ENCODE measurements around the gene PGBD2. TPM values are rescaled to one million over a fixed set of nuclear protein-coding genes. Genes with fewer than 3 reads are reported as not detected.

The PGBD2 gene
- total and polyA plus RNA-seq, 9 of the 15 experiments (the other 6 are each of a cell fraction or from before 2014, with no cell fraction given) = 11.9 to 21.8 (median 14.7) TPM

DNA sequence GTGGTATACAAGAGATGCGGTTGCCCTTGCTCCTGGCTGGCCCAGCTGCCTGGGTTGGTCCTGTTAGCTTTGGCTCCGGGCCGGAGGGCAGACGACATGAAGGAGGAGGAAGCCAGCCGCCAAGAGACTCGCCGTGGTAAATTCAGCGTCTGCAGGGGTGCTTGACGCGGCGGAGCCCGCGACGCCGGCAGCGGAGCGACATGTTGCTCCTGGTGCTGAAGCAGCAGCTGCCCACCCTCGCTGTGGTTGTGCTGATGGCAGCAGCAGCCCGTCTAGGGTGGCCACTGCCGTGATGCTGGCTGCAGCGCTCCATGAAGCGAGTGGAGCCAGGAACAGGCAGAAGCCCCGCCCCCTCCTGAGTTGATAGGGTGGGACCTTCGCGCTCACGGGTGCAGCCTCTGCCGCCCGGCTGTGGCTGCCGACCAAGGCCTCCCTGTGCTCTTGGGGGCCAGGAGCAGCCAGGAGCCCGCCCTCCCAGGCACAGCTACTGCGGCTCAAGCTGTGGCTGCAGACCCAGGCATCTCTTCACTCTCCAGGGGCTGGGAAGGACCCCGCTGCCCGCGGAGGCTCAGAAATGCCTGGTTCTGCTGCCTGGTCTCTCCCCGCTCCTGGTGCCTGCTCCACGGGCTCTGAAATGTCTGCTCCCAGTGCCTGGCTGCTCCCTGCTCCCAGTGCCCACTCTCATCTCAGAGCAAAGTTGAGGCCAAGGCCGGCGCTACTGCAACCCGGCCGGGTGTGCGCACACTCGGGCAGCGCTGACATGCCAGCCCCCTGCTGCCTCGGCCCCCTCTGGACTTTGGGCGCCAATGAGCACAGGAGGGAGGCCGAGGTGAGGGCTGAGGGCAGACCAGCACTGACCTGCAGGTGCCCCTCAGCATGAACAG lies 42.8 kb upstream of the PGBD2 start (continued):
- TF ChIP-seq, protein P1, sequence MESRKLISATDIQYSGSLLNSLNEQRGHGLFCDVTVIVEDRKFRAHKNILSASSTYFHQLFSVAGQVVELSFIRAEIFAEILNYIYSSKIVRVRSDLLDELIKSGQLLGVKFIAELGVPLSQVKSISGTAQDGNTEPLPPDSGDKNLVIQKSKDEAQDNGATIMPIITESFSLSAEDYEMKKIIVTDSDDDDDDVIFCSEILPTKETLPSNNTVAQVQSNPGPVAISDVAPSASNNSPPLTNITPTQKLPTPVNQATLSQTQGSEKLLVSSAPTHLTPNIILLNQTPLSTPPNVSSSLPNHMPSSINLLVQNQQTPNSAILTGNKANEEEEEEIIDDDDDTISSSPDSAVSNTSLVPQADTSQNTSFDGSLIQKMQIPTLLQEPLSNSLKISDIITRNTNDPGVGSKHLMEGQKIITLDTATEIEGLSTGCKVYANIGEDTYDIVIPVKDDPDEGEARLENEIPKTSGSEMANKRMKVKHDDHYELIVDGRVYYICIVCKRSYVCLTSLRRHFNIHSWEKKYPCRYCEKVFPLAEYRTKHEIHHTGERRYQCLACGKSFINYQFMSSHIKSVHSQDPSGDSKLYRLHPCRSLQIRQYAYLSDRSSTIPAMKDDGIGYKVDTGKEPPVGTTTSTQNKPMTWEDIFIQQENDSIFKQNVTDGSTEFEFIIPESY (CRISPR knock-in tag; IDR thresholded peaks at IDR 0.05) = peak; percentile 87
- no peak for TF ChIP-seq NEUROD1 (IDR thresholded peaks at IDR 0.05; ENCODE audit: borderline replicate concordance, low read depth, low read length, partially characterized antibody)
- no peak for TF ChIP-seq WHSC1 (IDR thresholded peaks at IDR 0.05; ENCODE audit: low read length)
- TF ChIP-seq, protein P2, sequence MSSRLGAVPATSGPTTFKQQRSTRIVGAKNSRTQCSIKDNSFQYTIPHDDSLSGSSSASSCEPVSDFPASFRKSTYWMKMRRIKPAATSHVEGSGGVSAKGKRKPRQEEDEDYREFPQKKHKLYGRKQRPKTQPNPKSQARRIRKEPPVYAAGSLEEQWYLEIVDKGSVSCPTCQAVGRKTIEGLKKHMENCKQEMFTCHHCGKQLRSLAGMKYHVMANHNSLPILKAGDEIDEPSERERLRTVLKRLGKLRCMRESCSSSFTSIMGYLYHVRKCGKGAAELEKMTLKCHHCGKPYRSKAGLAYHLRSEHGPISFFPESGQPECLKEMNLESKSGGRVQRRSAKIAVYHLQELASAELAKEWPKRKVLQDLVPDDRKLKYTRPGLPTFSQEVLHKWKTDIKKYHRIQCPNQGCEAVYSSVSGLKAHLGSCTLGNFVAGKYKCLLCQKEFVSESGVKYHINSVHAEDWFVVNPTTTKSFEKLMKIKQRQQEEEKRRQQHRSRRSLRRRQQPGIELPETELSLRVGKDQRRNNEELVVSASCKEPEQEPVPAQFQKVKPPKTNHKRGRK (tag; IDR thresholded peaks at IDR 0.05) = no peak
- TF ChIP-seq, protein P3, sequence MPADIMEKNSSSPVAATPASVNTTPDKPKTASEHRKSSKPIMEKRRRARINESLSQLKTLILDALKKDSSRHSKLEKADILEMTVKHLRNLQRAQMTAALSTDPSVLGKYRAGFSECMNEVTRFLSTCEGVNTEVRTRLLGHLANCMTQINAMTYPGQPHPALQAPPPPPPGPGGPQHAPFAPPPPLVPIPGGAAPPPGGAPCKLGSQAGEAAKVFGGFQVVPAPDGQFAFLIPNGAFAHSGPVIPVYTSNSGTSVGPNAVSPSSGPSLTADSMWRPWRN (IDR thresholded peaks at IDR 0.05; ENCODE audit: low read depth) = no peak
- no peak for TF ChIP-seq PHB (CRISPR knock-in tag; IDR thresholded peaks at IDR 0.05)
- TF ChIP-seq, protein P4, sequence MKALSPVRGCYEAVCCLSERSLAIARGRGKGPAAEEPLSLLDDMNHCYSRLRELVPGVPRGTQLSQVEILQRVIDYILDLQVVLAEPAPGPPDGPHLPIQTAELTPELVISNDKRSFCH (CRISPR knock-in tag; IDR thresholded peaks at IDR 0.05) = no peak
- TF ChIP-seq, protein P4 (tag; IDR thresholded peaks at IDR 0.05) = no peak
- no peak for TF ChIP-seq ZNF263 (CRISPR knock-in tag; IDR thresholded peaks at IDR 0.05; ENCODE audit: borderline replicate concordance)
- peak; percentile 75 for TF ChIP-seq RBFOX2 (IDR thresholded peaks at IDR 0.05; ENCODE audit: low read depth, low read length)
- no peak for TF ChIP-seq HCFC1 (IDR thresholded peaks at IDR 0.05; ENCODE audit: low read depth, low read length)
- no peak for TF ChIP-seq ZNF444 (CRISPR knock-in tag; IDR thresholded peaks at IDR 0.05)
- TF ChIP-seq, protein P5, sequence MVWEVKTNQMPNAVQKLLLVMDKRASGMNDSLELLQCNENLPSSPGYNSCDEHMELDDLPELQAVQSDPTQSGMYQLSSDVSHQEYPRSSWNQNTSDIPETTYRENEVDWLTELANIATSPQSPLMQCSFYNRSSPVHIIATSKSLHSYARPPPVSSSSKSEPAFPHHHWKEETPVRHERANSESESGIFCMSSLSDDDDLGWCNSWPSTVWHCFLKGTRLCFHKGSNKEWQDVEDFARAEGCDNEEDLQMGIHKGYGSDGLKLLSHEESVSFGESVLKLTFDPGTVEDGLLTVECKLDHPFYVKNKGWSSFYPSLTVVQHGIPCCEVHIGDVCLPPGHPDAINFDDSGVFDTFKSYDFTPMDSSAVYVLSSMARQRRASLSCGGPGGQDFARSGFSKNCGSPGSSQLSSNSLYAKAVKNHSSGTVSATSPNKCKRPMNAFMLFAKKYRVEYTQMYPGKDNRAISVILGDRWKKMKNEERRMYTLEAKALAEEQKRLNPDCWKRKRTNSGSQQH (CRISPR knock-in tag; IDR thresholded peaks at IDR 0.05) = no peak
- no peak for TF ChIP-seq ZNF445 (CRISPR knock-in tag; IDR thresholded peaks at IDR 0.05; ENCODE audit: low read depth)
- TF ChIP-seq, protein P6, sequence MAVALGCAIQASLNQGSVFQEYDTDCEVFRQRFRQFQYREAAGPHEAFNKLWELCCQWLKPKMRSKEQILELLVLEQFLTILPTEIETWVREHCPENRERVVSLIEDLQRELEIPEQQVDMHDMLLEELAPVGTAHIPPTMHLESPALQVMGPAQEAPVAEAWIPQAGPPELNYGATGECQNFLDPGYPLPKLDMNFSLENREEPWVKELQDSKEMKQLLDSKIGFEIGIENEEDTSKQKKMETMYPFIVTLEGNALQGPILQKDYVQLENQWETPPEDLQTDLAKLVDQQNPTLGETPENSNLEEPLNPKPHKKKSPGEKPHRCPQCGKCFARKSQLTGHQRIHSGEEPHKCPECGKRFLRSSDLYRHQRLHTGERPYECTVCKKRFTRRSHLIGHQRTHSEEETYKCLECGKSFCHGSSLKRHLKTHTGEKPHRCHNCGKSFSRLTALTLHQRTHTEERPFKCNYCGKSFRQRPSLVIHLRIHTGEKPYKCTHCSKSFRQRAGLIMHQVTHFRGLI (CRISPR knock-in tag; IDR thresholded peaks at IDR 0.05) = no peak
